Measurements from ENCODE around the gene GALNT15. TPM values are rescaled to one million over a fixed set of nuclear protein-coding genes. Genes with fewer than 3 reads are reported as not detected.

GALNT15 gene
- total and polyA plus RNA-seq, 2 donors (not counting 3 experiments of a cell fraction or from before 2014, with no cell fraction given) = 0.87 to 5.4 TPM

DNA sequence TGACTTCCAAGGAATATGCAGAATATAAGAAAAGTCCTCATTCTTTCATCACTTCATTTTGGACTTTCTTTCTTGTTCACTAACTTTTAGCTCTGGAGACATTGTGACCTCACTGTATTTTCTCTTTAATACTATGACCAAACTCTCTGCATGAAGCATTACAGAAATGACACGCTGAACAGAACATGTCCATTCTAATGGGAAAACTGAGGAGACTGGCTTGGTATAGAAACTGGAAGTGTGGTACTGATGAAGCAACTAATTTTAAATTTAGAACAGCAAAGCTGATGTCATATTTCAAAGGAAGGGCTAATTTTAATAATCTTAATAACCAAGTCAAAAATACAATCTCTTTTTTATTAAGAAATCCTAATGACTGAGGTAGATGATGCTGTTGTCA, 85.6 kb downstream of the GALNT15 start:
- H4K20me1 ChIP-seq (replicated peaks; ENCODE audit: control insufficient read depth, extremely low read depth, insufficient read depth, low read length) = no peaks in the 10 kb centered on the region
- ChIA-PET CTCF (interaction anchor here (0.6 kb wide), 1 partner anchor 209 kb away, joined by 3 read pairs; no protein-coding TSS in a partner anchor), POLR2A (no interaction called here)
- BruUV-seq (replicated peaks) = no TSS peak
- intact Hi-C loops (cut with micrococcal nuclease) = no loop called here
- DNase-seq (ENCODE audit: low read depth, low spot score) = no peak
- no peak overlapping the region for H2AFZ ChIP-seq (ENCODE audit: low read depth, low read length)
- no peak overlapping the region for H3K4me3 ChIP-seq (replicated peaks in 1 of 3; ENCODE audit: insufficient read depth in 1 of 3, low read depth in 1 of 3, low read length in 3 of 3)
- FAIRE-seq = no peak
- peaks cover 0 to 4% of the 10 kb centered on the region in 2 experiments for H3K36me3 ChIP-seq (ENCODE audit: control insufficient read depth in 2 of 2, extremely low read depth in 1 of 2, insufficient read depth in 2 of 2, low read length in 2 of 2)
- H3K9ac ChIP-seq (replicated peaks; ENCODE audit: extremely low read depth, insufficient read depth, low read length) = no peak overlapping the region
- no peaks in the 10 kb centered on the region for H3K9me1 ChIP-seq (replicated peaks; ENCODE audit: control insufficient read depth, extremely low read depth, insufficient read depth, low read length)
- no peaks in the 10 kb centered on the region for H3K9me3 ChIP-seq (replicated peaks; ENCODE audit: control insufficient read depth, insufficient read depth, low read length)
- peaks cover 11% of the 10 kb centered on the region for H3K4me1 ChIP-seq (ENCODE audit: control insufficient read depth, extremely low read depth, insufficient read depth, low read length)
- no peak overlapping the region for H3K27ac ChIP-seq (ENCODE audit: insufficient read depth, low read depth, low read length)
- no peak overlapping the region for H3K4me2 ChIP-seq (ENCODE audit: insufficient read depth, low read length)
- H3K79me2 ChIP-seq (ENCODE audit: control insufficient read depth, insufficient read depth, low read length) = peaks cover 31% of the 10 kb centered on the region
- TF ChIP-seq MYC (IDR thresholded peaks at IDR 0.05; ENCODE audit: low read depth, low read length) (no peak), GATA2 (IDR thresholded peaks at IDR 0.05; ENCODE audit: insufficient read depth, insufficient read length, low read depth, low read length) (no peak), POLR2AphosphoS5 (IDR thresholded peaks at IDR 0.05; ENCODE audit: insufficient read depth, low read depth, low read length) (no peak), POLR2A (IDR thresholded peaks at IDR 0.05; ENCODE audit: low read depth, low read length) (no peak), EZH2 (IDR thresholded peaks at IDR 0.05; ENCODE audit: borderline replicate concordance, low read depth, low read length, severe bottlenecking) (no peak), JUN (IDR thresholded peaks at IDR 0.05; ENCODE audit: borderline replicate concordance, insufficient read depth, insufficient read length, low read depth) (no peak), FOS (IDR thresholded peaks at IDR 0.05; ENCODE audit: borderline replicate concordance, insufficient read depth, low read length) (no peak)
- TF ChIP-seq, protein P1, sequence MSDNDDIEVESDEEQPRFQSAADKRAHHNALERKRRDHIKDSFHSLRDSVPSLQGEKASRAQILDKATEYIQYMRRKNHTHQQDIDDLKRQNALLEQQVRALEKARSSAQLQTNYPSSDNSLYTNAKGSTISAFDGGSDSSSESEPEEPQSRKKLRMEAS (IDR thresholded peaks at IDR 0.05; ENCODE audit: insufficient read depth, insufficient read length) = no peak
- TF ChIP-seq, protein P2, sequence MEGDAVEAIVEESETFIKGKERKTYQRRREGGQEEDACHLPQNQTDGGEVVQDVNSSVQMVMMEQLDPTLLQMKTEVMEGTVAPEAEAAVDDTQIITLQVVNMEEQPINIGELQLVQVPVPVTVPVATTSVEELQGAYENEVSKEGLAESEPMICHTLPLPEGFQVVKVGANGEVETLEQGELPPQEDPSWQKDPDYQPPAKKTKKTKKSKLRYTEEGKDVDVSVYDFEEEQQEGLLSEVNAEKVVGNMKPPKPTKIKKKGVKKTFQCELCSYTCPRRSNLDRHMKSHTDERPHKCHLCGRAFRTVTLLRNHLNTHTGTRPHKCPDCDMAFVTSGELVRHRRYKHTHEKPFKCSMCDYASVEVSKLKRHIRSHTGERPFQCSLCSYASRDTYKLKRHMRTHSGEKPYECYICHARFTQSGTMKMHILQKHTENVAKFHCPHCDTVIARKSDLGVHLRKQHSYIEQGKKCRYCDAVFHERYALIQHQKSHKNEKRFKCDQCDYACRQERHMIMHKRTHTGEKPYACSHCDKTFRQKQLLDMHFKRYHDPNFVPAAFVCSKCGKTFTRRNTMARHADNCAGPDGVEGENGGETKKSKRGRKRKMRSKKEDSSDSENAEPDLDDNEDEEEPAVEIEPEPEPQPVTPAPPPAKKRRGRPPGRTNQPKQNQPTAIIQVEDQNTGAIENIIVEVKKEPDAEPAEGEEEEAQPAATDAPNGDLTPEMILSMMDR (IDR thresholded peaks at IDR 0.05; ENCODE audit: extremely low read depth in 1 of 2, insufficient read depth in 1 of 2, low read depth in 1 of 2, low read length in 2 of 2) = no peak
- dilution Hi-C loops (cut with MboI; ENCODE audit: extremely low pct_ligation_motif_present, low sequenced_read_pairs) = no loop called here
- no peaks in the 10 kb centered on the region for H3K27me3 ChIP-seq (ENCODE audit: control insufficient read depth in 2 of 2, insufficient read depth in 2 of 2, low read length in 2 of 2)
